GM18870 (cell line): ENCODE results near the gene CXorf58.
A peak's percentile ranks its signal among the peaks of the same experiment; 100 is the strongest.
"Not testable (repeated sequence)": the region's sequence is repeated elsewhere in the genome, so short reads cannot be mapped to it uniquely, and the experiment has no call there.

ENCODE experiments used
- ATAC-seq: cut with Tn5 transposase; IDR thresholded peaks from one replicate; pipeline ENCODE4 v1.9.1; 2021; ENCODE audit warnings: moderate library complexity; ENCODE audit not compliant: unreplicated experiment

CXorf58 gene

DNA sequence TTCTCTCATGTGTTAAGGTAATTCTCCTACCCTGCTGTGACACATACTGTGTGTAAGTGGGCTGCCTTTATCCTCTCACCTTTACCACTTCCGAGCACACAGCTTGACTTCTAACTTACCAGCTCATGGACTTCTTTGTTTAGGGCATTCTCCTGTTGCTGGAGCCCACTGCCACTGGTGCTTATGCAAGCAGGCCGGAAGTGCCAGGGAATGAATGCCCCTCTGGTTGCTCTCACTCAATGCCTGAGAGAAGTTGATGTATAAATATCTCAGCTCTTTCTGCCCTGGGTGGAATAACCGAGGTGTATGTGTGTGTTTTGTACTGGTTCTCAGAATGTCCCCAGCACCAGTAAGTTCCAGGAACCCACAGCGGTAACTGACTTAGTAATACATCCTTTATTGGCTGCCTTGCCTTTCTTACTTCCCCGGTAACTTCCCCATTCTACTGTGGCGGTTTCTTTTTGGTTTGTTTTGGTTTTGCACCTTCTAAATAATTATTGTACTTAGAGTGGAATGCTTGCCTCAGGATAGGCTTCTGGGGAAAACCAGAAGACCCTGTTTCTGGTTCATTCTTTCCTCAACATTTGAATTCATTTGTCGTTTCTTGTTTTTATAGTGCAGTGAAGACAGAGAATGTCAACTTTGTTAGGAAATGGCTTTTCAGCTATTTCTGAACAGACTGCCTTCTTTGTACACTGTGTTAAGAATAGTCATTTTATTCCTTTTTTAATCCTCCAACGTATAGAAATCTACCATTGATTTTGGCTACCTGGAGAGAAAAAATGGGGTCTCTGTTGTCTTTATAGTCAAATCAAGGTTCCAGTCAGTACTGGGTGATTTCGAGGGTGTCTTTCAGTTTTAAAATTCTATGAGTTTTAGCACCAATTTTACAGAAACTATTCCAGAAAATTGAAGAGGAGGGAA, 45.4 kb downstream of the CXorf58 start:
- ATAC-seq: peak; percentile 92

- ATAC-seq: no peak
Observed at GRCh38 chrX:23953908-23954269, 46.1 kb downstream of the CXorf58 start.

GRCh38 chrX:23954396-23954795, 46.6 kb downstream of the CXorf58 start:
- no peak for ATAC-seq

- no peak for ATAC-seq
Observed at GRCh38 chrX:23959781-23960180, 52.0 kb downstream of the CXorf58 start.

GRCh38 chrX:23964191-23964590, 56.4 kb downstream of the CXorf58 start:
- ATAC-seq: no peak

- ATAC-seq: not testable (repeated sequence)
Observed at GRCh38 chrX:23965630-23966029, 57.8 kb downstream of the CXorf58 start.

DNA sequence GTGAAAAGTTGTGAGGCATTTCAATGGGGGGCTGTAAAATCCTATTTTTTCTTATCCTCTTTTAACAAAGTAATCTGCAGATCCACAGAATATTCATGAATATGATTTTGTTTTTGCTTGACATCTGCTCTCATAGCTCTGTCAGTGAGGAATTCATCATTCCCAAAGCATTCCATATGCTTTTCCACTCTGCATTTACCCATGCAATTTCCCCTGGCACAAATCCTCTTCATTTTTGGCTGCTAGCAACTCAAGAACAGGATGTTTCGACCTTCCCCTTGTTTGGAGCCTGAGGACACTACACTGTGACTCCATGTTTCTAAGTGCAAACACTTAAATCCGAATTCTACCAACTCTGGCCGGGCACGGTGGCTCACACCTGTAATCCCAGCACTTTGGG, 70.7 kb downstream of the CXorf58 start:
- ATAC-seq: no peak

DNA sequence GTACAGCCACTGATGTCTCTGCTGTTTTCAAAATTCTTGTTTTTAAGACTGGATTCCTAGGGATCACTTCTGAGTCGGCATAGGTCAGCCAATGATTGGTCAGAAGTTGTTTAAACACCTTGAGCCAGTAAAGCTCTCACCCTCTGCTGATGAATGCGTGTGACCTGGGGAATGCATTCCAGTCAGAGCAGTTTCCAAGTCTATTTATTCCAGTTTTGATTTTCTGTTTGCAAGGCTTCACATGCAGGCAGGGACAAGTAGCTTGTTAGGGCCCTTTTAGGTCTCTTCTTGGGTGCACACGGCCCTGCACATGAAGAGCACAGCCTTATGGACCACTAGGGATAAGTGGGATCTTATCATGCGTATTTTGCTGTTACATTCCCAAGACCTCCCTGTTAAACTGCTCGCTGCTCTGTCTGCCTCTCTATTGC, 72.2 kb downstream of the CXorf58 start:
- ATAC-seq: no peak

DNA sequence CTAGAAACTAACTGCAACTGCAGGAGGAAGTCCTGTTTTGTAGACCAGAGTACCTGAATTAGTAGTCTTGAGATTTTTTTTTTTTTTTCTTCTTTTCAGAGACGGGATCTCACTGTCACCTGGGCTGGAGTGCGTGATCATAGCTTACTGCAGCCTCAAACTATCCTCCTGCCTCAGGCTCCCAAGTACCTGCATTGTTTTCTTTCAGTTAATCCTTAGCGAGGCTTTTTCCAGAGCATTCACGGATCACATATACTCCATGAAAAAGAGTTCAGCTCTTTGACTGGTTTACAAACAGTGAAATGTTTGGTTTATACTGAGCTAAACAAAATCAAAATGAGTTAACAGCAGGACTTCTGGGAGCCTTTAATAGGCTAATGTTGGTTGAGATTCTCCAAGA, 73.4 kb downstream of the CXorf58 start:
- no peak for ATAC-seq

DNA sequence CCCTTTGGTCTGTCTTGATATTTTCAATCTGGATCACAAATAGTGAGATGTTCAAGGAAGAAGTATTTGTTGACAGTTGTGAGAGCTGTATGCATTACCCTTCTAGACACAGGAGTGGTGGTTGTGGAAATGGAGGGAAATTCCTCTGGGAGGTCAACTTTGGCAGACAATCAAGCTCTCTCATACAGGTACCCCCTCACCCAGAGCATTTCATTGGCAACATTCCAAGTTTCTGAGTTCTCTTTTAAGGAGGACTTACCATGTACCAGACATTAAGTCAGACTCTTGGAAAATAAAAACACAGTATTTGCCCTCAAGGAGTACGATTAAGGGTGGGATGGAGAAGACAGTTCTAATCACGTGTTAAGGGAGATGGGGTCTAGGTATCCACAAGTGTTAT, 73.9 kb downstream of the CXorf58 start:
- no peak for ATAC-seq

DNA sequence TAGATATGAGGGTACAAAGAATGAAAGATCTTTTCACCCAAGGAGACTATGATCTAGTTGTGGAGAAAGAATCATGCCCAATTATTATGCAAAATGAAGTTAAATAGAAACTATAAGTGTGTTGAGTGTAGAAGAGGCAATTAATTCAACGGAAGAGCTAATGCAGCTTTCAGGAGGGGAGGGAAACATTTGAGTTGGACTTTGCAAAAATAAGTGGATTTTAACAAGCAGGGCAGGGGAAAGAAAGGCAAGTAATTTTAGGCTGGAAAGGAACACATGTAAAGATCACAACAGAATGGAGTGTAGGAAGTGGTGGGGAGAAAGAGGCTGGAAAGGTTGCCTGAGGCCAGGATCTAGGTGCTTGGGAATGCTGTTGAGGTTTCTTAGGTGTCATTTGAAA, 75.1 kb downstream of the CXorf58 start:
- ATAC-seq: no peak
